ENCODE data around the gene SCN8A.

Gene SCN8A

DNA sequence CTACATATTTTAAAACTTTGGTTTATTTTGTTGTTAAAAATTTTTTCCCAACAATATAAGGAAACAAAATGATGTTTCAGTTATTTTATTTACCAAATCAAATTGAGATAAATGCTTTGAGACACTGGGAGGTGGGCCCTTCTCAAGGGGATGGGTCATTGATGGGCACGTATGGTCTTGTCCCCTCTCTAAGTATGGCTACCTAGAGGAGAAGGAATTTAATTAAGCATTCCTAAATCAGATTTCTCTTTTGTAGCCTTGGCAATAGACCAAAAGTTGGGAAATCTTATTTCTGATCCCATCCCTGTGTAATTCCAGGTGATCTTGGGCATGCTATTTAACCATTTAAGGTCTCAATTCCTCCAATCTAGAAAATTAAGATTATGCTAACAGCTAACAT lies 79.0 kb downstream of the SCN8A start:
- H3K4me1 ChIP-seq (ENCODE audit: control insufficient read depth, insufficient read depth, low read length) = peaks cover 19% of the 10 kb centered on the region
- no peaks in the 10 kb centered on the region for H3K9me3 ChIP-seq (ENCODE audit: control insufficient read depth, low read length)
- H3K27me3 ChIP-seq (replicated peaks; ENCODE audit: control insufficient read depth, insufficient read depth, low read length) = no peaks in the 10 kb centered on the region
- DNase-seq (ENCODE audit: low read depth) = no peak
- H3K36me3 ChIP-seq (ENCODE audit: control insufficient read depth, insufficient read depth, low read length, severe bottlenecking) = no peaks in the 10 kb centered on the region
- no peak overlapping the region for H3K9ac ChIP-seq (ENCODE audit: low read length)
- H3K4me3 ChIP-seq (ENCODE audit: low read length) = no peak overlapping the region

GRCh38 chr12:51672334-51672733 lies 81.3 kb downstream of the SCN8A start:
- H3K4me1 ChIP-seq (ENCODE audit: control insufficient read depth, insufficient read depth, low read length) = peaks cover 14% of the 10 kb centered on the region
- no peaks in the 10 kb centered on the region for H3K36me3 ChIP-seq (ENCODE audit: control insufficient read depth, insufficient read depth, low read length, severe bottlenecking)
- H3K9me3 ChIP-seq (ENCODE audit: control insufficient read depth, low read length) = no peaks in the 10 kb centered on the region
- no peak overlapping the region for H3K4me3 ChIP-seq (ENCODE audit: low read length)
- no peaks in the 10 kb centered on the region for H3K27me3 ChIP-seq (replicated peaks; ENCODE audit: control insufficient read depth, insufficient read depth, low read length)
- no peak overlapping the region for H3K9ac ChIP-seq (ENCODE audit: low read length)
- DNase-seq (ENCODE audit: low read depth) = peak; percentile 46

DNA sequence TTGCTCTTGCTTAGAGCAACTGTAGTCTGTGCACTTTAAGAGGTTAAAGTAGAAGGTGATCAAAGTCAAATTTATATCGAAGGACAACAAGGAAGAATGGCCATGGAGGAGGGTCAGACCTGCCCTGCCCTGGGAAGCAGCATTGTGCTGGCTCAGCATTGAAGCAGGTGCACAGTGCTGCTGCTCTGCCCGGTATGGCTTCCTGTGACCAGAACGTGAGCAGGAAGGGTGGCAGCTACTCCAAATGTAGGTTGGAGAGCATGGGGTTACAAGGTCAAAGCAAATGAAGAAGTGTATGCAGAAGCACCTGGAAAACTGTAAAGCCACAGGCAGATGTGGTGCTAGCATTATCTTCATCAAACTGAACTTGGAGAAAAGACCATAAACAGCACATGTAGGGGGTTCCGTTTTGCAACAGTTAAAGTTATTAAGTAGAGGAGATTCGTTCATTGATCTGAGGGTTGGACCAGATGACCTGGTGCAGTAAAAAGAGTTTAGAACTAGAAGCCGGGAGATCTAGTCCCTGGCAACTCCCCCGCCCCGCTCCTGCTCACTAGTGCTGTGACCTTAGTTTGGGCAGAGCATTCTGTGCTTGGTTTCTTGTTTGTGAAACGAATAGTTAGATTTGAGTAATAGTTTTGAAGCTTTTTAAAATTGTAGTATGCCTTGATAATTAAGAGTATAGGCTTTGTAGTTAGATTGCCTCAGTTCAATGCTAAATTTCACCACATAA lies 84.2 kb downstream of the SCN8A start:
- DNase-seq (ENCODE audit: low read depth) = no peak
- Histone ChIP-seq H3K36me3 (ENCODE audit: control insufficient read depth, insufficient read depth, low read length, severe bottlenecking) (no peaks in the 10 kb centered on the region), H3K9me3 (ENCODE audit: control insufficient read depth, low read length) (no peaks in the 10 kb centered on the region), H3K4me1 (ENCODE audit: control insufficient read depth, insufficient read depth, low read length) (peaks cover 21% of the 10 kb centered on the region), H3K4me3 (ENCODE audit: low read length) (no peak overlapping the region), H3K27me3 (replicated peaks; ENCODE audit: control insufficient read depth, insufficient read depth, low read length) (no peaks in the 10 kb centered on the region), H3K9ac (ENCODE audit: low read length) (no peak overlapping the region)

- no peaks in the 10 kb centered on the region for H3K27me3 ChIP-seq (replicated peaks; ENCODE audit: control insufficient read depth, insufficient read depth, low read length)
- H3K4me3 ChIP-seq (ENCODE audit: low read length) = no peak overlapping the region
- H3K4me1 ChIP-seq (ENCODE audit: control insufficient read depth, insufficient read depth, low read length) = peaks cover 21% of the 10 kb centered on the region
- H3K36me3 ChIP-seq (ENCODE audit: control insufficient read depth, insufficient read depth, low read length, severe bottlenecking) = no peaks in the 10 kb centered on the region
- no peak for DNase-seq (ENCODE audit: low read depth)
- H3K9ac ChIP-seq (ENCODE audit: low read length) = no peak overlapping the region
- no peaks in the 10 kb centered on the region for H3K9me3 ChIP-seq (ENCODE audit: control insufficient read depth, low read length)
Measured at GRCh38 chr12:51676875-51677274, 85.8 kb downstream of the SCN8A start.

- no peak for DNase-seq (ENCODE audit: low read depth)
- Histone ChIP-seq H3K4me3 (ENCODE audit: low read length) (no peak overlapping the region), H3K9me3 (ENCODE audit: control insufficient read depth, low read length) (no peaks in the 10 kb centered on the region), H3K4me1 (ENCODE audit: control insufficient read depth, insufficient read depth, low read length) (peaks cover 18% of the 10 kb centered on the region), H3K9ac (ENCODE audit: low read length) (no peak overlapping the region), H3K36me3 (ENCODE audit: control insufficient read depth, insufficient read depth, low read length, severe bottlenecking) (no peaks in the 10 kb centered on the region), H3K27me3 (replicated peaks; ENCODE audit: control insufficient read depth, insufficient read depth, low read length) (no peaks in the 10 kb centered on the region)
Measured at GRCh38 chr12:51677284-51677968, 86.4 kb downstream of the SCN8A start.

DNA sequence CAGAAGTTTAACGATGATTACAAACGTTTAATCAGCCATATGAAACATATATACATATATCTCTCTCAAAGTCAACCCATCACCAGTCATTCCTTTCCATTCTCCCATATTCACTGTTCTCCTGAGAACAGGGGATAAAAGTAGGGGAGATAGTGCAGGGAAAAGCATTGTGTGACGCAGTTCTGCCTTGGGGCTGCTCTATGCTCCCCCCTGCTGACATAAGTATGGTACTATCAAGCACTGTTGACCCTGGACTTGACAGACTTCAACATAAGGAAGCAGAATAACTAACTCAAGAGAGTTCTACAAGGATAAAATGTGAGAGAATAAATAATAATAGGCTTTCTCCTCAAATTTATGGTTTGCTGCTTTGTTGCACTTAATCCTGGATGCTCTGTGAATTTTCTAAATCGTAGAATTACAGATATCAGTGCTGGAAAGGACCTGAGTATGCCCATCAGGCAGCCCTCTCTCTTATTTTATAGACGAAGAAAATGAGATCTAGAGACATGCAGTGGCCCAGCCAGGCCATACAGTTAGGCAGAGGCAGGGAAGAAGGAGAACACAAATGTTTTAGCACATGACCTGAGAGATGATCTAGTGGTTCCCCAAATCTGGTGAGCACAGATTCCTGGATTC lies 87.2 kb downstream of the SCN8A start:
- Histone ChIP-seq H3K4me1 (ENCODE audit: control insufficient read depth, insufficient read depth, low read length) (peaks cover 16% of the 10 kb centered on the region), H3K27me3 (replicated peaks; ENCODE audit: control insufficient read depth, insufficient read depth, low read length) (no peaks in the 10 kb centered on the region), H3K36me3 (ENCODE audit: control insufficient read depth, insufficient read depth, low read length, severe bottlenecking) (no peaks in the 10 kb centered on the region), H3K9ac (ENCODE audit: low read length) (no peak overlapping the region), H3K4me3 (ENCODE audit: low read length) (no peak overlapping the region), H3K9me3 (ENCODE audit: control insufficient read depth, low read length) (no peaks in the 10 kb centered on the region)
- DNase-seq (ENCODE audit: low read depth) = peak; percentile 63

DNA sequence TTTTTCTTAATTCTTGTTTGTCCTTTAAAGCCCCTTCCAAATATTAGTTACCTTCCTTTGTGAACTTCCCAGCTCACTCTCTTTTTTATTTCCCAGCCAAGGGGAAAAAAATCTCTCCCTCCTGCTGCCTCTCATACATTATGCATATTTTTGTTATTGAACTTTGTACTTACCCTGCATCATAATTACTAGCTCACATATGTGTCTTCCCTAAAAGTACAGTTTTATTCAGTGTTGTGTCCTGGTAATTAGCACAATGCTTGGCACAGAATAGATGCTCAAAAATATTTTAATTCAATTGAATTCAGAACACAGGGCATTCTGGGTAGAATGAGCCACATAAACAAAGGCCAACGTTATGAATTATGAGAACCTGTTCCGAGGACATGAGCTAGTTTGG lies 91.9 kb downstream of the SCN8A start:
- Histone ChIP-seq H3K4me3 (ENCODE audit: low read length) (no peak overlapping the region), H3K27me3 (replicated peaks; ENCODE audit: control insufficient read depth, insufficient read depth, low read length) (no peaks in the 10 kb centered on the region), H3K36me3 (ENCODE audit: control insufficient read depth, insufficient read depth, low read length, severe bottlenecking) (no peaks in the 10 kb centered on the region), H3K9ac (ENCODE audit: low read length) (no peak overlapping the region), H3K9me3 (ENCODE audit: control insufficient read depth, low read length) (no peaks in the 10 kb centered on the region), H3K4me1 (ENCODE audit: control insufficient read depth, insufficient read depth, low read length) (peaks cover 51% of the 10 kb centered on the region)
- no peak for DNase-seq (ENCODE audit: low read depth)

GRCh38 chr12:51683763-51684357 lies 92.8 kb downstream of the SCN8A start:
- no peaks in the 10 kb centered on the region for H3K27me3 ChIP-seq (replicated peaks; ENCODE audit: control insufficient read depth, insufficient read depth, low read length)
- no peaks in the 10 kb centered on the region for H3K9me3 ChIP-seq (ENCODE audit: control insufficient read depth, low read length)

DNA sequence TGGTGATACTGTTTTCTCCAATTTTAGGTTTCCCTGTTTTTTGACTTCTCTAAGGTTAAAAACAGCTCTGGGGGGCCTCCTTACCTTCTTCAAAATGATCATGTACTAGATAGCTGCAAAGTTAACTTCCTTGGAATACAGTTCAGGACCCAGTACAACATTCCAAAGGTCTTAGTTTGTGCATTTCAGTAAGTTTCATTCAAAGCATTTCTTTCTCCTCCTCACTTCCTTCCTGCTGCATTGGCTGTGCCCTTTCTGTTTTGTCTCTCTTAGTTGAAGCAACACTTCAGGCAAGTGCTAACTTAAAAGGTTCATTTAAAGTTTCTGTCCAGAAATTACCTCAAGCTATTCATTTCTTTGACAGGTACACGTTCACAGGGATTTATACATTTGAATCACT lies 95.7 kb downstream of the SCN8A start:
- Histone ChIP-seq H3K4me3 (ENCODE audit: low read length) (peak overlapping the region; percentile 17), H3K9me3 (ENCODE audit: control insufficient read depth, low read length) (no peaks in the 10 kb centered on the region), H3K4me1 (ENCODE audit: control insufficient read depth, insufficient read depth, low read length) (peaks cover 47% of the 10 kb centered on the region), H3K36me3 (ENCODE audit: control insufficient read depth, insufficient read depth, low read length, severe bottlenecking) (no peaks in the 10 kb centered on the region), H3K27me3 (replicated peaks; ENCODE audit: control insufficient read depth, insufficient read depth, low read length) (no peaks in the 10 kb centered on the region), H3K9ac (ENCODE audit: low read length) (no peak overlapping the region)
- DNase-seq (ENCODE audit: low read depth) = peak; percentile 44

More at GRCh38 chr12:51683763-51684357, 92.8 kb downstream of the SCN8A start:
- peak; percentile 92 for DNase-seq (ENCODE audit: low read depth)
- peak overlapping the region; percentile 28 for H3K4me3 ChIP-seq (ENCODE audit: low read length)
- no peaks in the 10 kb centered on the region for H3K36me3 ChIP-seq (ENCODE audit: control insufficient read depth, insufficient read depth, low read length, severe bottlenecking)
- peaks cover 52% of the 10 kb centered on the region for H3K4me1 ChIP-seq (ENCODE audit: control insufficient read depth, insufficient read depth, low read length)
- H3K9ac ChIP-seq (ENCODE audit: low read length) = no peak overlapping the region

DNA sequence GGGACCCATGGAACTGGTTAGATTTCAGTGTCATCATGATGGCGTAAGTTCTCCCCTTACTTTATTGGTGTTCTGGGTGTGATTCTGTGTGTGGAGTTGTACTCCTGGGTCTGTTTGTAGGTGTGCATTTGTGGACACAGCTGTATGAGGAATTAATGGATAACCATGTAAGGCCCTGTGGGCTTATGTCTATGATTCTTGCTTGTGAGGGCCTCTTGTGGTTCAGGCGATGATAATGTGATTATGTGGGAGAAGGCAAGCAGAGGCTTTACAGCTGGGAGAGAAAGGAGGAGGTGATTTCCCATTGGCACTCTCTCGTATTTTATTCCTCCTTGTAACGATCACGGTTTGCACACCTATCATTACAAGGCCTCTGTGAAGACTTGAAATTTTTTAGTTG lies 96.1 kb downstream of the SCN8A start:
- DNase-seq (ENCODE audit: low read depth) = no peak

DNA sequence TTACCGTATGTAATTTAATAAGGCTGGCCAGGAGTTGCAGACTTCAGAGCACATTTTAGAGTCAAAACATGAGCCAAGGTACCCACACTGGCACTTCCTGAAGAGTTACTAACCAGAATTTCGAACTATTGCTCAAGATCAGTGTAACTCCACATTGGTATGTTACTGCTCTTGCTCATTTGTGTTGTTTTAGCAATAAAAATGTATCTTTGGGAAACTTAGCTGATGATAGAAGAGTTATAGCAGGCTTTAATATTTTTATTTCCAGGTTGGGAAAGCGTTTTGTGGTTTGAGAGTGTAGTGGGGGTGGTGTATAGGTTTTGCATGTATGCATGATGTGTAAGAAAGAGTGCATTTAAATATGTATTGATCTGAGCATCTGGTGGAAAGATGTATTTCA lies 96.6 kb downstream of the SCN8A start:
- Histone ChIP-seq H3K36me3 (ENCODE audit: control insufficient read depth, insufficient read depth, low read length, severe bottlenecking) (no peaks in the 10 kb centered on the region), H3K9me3 (ENCODE audit: control insufficient read depth, low read length) (no peaks in the 10 kb centered on the region), H3K4me3 (ENCODE audit: low read length) (peak overlapping the region; percentile 45), H3K9ac (ENCODE audit: low read length) (no peak overlapping the region), H3K4me1 (ENCODE audit: control insufficient read depth, insufficient read depth, low read length) (peaks cover 47% of the 10 kb centered on the region), H3K27me3 (replicated peaks; ENCODE audit: control insufficient read depth, insufficient read depth, low read length) (no peaks in the 10 kb centered on the region)
- peak; percentile 85 for DNase-seq (ENCODE audit: low read depth)

More for the DNA sequence above, 96.1 kb downstream of the SCN8A start:
- no peaks in the 10 kb centered on the region for H3K9me3 ChIP-seq (ENCODE audit: control insufficient read depth, low read length)
- peaks cover 47% of the 10 kb centered on the region for H3K4me1 ChIP-seq (ENCODE audit: control insufficient read depth, insufficient read depth, low read length)
- peak overlapping the region; percentile 17 for H3K4me3 ChIP-seq (ENCODE audit: low read length)
- no peak overlapping the region for H3K9ac ChIP-seq (ENCODE audit: low read length)
- no peaks in the 10 kb centered on the region for H3K27me3 ChIP-seq (replicated peaks; ENCODE audit: control insufficient read depth, insufficient read depth, low read length)
- no peaks in the 10 kb centered on the region for H3K36me3 ChIP-seq (ENCODE audit: control insufficient read depth, insufficient read depth, low read length, severe bottlenecking)
